ENCODE measurements around the gene ITM2B. TPM values are rescaled to one million over a fixed set of nuclear protein-coding genes. Genes with fewer than 3 reads are reported as not detected.

ITM2B gene
- total and polyA plus RNA-seq, 3 donors from 2014 or later, result 330 to 588 (median 351) TPM

DNA sequence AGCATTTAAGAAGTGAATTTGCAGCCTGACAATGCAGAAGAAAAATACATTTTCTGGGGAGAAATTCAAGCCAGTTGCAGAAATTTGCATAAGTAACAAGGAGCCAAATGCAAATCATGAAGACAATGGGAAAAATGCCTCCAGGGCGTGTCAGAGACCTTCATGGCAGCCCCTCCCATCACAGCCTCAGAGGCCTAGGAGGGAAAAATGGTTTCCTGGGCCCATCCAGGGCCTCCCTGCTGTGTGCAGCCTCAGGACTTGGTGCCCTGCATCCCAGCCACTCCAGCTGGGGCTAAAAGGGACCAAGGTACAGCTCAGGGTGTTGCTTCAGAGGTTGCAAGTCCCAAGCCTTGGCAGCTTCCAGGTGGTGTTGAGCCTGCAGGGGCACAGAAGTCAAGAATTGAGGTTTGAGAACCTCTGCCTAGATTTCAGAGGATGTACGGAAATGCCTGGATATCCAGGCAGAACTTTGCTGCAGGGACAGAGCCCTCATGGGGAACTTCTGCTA is 16.7 kb upstream of the ITM2B start:
- no peak for TF ChIP-seq CTCF (IDR thresholded peaks at IDR 0.05)
- no peak for DNase-seq
- no peak overlapping the region for H3K4me3 ChIP-seq
- no peaks in the 10 kb centered on the region for H3K4me1 ChIP-seq
- no peaks in the 10 kb centered on the region for H3K36me3 ChIP-seq (ENCODE audit: low read depth, missing control alignments)
- WGBS, 2 donors, result 93% methylated on average over 2 of the region's 2 CpGs
- intact Hi-C loops (cut with DNase I; ENCODE audit: low total_unique reads), result no loop called here
- no peak overlapping the region for H3K27ac ChIP-seq
- H3K27me3 ChIP-seq, result no peaks in the 10 kb centered on the region
- no peaks in the 10 kb centered on the region for H3K9me3 ChIP-seq

GRCh38 chr13:48220592-48220980 is 12.4 kb upstream of the ITM2B start:
- Histone ChIP-seq H3K4me3 (no peak overlapping the region), H3K4me1 (peaks cover 3% of the 10 kb centered on the region), H3K27ac (peak overlapping the region; percentile 46 to 56), H3K27me3 (no peaks in the 10 kb centered on the region), H3K36me3 (ENCODE audit: low read depth, missing control alignments) (no peaks in the 10 kb centered on the region), H3K9me3 (no peaks in the 10 kb centered on the region)
- intact Hi-C loops (cut with DNase I; ENCODE audit: low total_unique reads), result no loop called here
- WGBS, 2 donors, result 88 to 97% methylated on average over 2 of the region's 2 CpGs
- DNase-seq, result no peak
- no peak for TF ChIP-seq CTCF (IDR thresholded peaks at IDR 0.05)
- TF ChIP-seq POLR2A (IDR thresholded peaks at IDR 0.05), result no peak

DNA sequence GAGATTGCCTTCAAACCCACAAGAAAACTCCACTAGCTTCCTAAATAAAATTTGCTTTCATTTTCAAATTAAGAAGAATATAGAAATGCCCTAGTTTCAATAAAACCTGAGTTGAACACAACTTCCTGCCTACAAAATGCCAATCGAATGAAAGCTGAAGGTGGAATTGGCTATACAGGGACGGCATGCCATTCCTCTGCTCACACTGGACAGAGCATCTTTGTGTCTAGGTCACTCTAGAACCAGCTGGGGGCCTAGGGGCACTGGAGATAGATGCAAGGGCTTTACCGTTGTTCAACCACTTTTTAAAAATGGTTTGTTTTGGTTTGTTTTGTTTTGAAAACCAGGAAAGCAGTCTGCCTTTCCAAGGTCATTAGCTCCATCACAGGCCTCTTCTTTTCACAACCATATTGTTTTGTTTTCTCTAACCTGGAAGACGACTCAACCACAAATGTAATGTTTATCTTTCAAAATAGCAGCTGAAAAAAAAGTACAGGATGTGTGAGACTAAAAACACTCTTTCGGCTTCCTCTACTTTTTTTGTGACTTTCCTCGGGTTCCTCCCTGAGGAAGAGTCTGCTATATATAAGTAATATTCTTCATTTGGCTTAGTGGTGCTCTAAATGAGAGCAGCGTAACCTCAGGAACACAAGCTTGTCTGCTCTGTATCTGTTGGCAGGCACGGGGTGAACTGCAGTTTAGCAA is 11.9 kb upstream of the ITM2B start:
- Histone ChIP-seq H3K4me1 (peaks cover 3% of the 10 kb centered on the region), H3K27ac (peak overlapping the region; percentile 46 to 56), H3K36me3 (ENCODE audit: low read depth, missing control alignments) (no peaks in the 10 kb centered on the region), H3K27me3 (no peaks in the 10 kb centered on the region), H3K4me3 (no peak overlapping the region), H3K9me3 (no peaks in the 10 kb centered on the region)
- WGBS, 2 donors, result 39 to 43% methylated on average over 8 of the region's 8 CpGs
- intact Hi-C loops (cut with DNase I; ENCODE audit: low total_unique reads), result no loop called here
- TF ChIP-seq POLR2A (IDR thresholded peaks at IDR 0.05) (no peak), CTCF (IDR thresholded peaks at IDR 0.05) (no peak)
- peak; percentile 55 for DNase-seq

DNA sequence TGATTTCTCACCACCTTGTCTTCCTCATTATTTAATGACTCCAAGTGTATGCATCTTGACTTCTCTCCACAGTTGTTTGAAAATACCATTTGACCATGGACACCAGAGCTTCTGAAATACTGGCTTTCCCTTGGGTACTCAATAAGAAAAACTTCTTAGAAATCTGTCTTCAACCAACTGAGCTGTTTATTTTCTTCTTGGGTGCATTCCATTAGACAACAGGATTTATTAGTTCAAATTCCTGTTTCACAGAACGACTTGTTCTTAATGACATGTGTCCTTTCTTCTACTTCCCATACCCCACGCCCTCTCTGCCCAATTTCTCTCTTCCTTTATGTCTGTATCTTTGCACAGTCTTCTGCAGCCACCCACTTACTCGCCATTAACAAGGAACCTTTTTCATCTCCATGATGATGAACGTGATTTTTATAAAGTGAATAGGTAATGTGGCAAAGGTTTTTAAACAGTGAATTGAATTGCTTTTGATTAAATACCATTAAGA is 11.3 kb upstream of the ITM2B start:
- Histone ChIP-seq H3K4me3 (no peak overlapping the region), H3K4me1 (peaks cover 3% of the 10 kb centered on the region), H3K36me3 (ENCODE audit: low read depth, missing control alignments) (no peaks in the 10 kb centered on the region), H3K27ac (peak overlapping the region; percentile 46 to 56), H3K9me3 (no peaks in the 10 kb centered on the region), H3K27me3 (no peaks in the 10 kb centered on the region)
- DNase-seq, result no peak
- intact Hi-C loops (cut with DNase I; ENCODE audit: low total_unique reads), result no loop called here
- no peak for TF ChIP-seq CTCF (IDR thresholded peaks at IDR 0.05)
- TF ChIP-seq POLR2A (IDR thresholded peaks at IDR 0.05), result no peak
- 50 to 53% methylated on average over 4 of the region's 4 CpGs for WGBS, 2 donors
